Prostate gland (tissue), 2 donors: ENCODE results near the gene MYD88. TPM values are rescaled to one million over a fixed set of nuclear protein-coding genes. Genes with fewer than 3 reads are reported as not detected.

Experiments used
- DNase-seq: peaks from one replicate; pipeline ENCODE4 v3.0.0-alpha.2; 2019; ENCODE audit warnings: low spot score
- H3K27ac ChIP-seq, 2 donors: fragments of 200-600 bp; sonication (generic); 2 replicates each; pipeline ENCODE4 v1.5.1; 2017 to 2019
- H3K27me3 ChIP-seq: fragments of 200-600 bp; sonication (generic); replicated peaks from 2 replicates; pipeline ENCODE4 v1.5.1; 2019; ENCODE audit not compliant: insufficient read depth
- H3K36me3 ChIP-seq, 2 donors: fragments of 200-600 bp; sonication (generic); 1 replicate in 1 of 2; 2 replicates in 1 of 2; pipeline versions ENCODE4 v1.5.1 to v1.8.1; 2017 to 2019
- H3K4me1 ChIP-seq: fragments of 200-600 bp; sonication (generic); replicated peaks from 2 replicates; pipeline ENCODE4 v1.5.1; 2019
- H3K4me3 ChIP-seq, 2 donors: fragments of 200-600 bp; sonication (generic); 2 replicates each; pipeline ENCODE4 v1.5.1; 2017 to 2019
- H3K9me3 ChIP-seq: fragments of 200-600 bp; sonication (generic); 2 replicates; pipeline ENCODE4 v1.5.1; 2017
- CTCF ChIP-seq, 4 experiments: fragments of 200-600 bp in 2 of 4; fragments of 450-650 bp in 2 of 4; sonication (generic) in 2 of 4; IDR thresholded peaks; 1 replicate in 3 of 4; 2 replicates in 1 of 4; pipeline ENCODE4 v1.5.1; 2016 to 2019; ENCODE audit warnings: antibody characterized with exemption in 4 of 4, mild to moderate bottlenecking in 2 of 4, moderate library complexity in 2 of 4
- POLR2A ChIP-seq: fragments of 450-650 bp; IDR thresholded peaks from one replicate; pipeline ENCODE4 v1.6.1; 2016; ENCODE audit warnings: antibody characterized with exemption, mild to moderate bottlenecking
- POLR2AphosphoS5 ChIP-seq: sonication (generic); formaldehyde crosslinking; IDR thresholded peaks from one replicate; pipeline ENCODE4 v1.6.1; 2017; ENCODE audit warnings: antibody characterized with exemption
- WGBS: methylation state at CpG from one replicate; pipeline ENCODE4 v1.1.5; 2018; 5-methylcytosine and 5-hydroxymethylcytosine counted together
- intact Hi-C: fragments of 100-400 bp; cut with DNase I; formaldehyde crosslinking; loops from one replicate; pipeline ENCODE4 v1.14.2; 2022
- total RNA-seq, 2 donors: library from RNA; depleted of rRNA; stranded (reverse); fragments of >200 nt; gene quantifications; one replicate each; pipeline ENCODE4 v1.1.0, GENCODE V29; 2016

The MYD88 gene
- total RNA-seq, 2 donors from 2014 or later, result 21.4 to 30.8 TPM

- DNase-seq, result no peak
- no peaks in the 10 kb centered on the region for H3K27me3 ChIP-seq
- no peaks in the 10 kb centered on the region for H3K4me1 ChIP-seq
- no peak overlapping the region for H3K4me3 ChIP-seq
- no peak overlapping the region for H3K27ac ChIP-seq
- TF ChIP-seq POLR2AphosphoS5 (no peak), CTCF (IDR thresholded peaks at IDR 0.05) (no peak), POLR2A (no peak)
- WGBS, result 77% methylated on average over 9 of the region's 9 CpGs
- no peaks in the 10 kb centered on the region for H3K36me3 ChIP-seq
- intact Hi-C loops, result loop anchor here (5.0 kb wide), 1 partner anchor 231 kb away; the partner anchor contains the start of gene XYLB
- no peaks in the 10 kb centered on the region for H3K9me3 ChIP-seq
These were observed 22.6 kb upstream of the MYD88 start for GRCh38 chr3:38115645-38116427.

- Histone ChIP-seq H3K4me1 (no peaks in the 10 kb centered on the region), H3K36me3 (no peaks in the 10 kb centered on the region), H3K27ac (no peak overlapping the region), H3K4me3 (no peak overlapping the region), H3K27me3 (no peaks in the 10 kb centered on the region), H3K9me3 (no peaks in the 10 kb centered on the region)
- DNase-seq, result no peak
- WGBS, result 84% methylated on average over 12 of the region's 12 CpGs
- intact Hi-C loops, result loop anchor here (5.0 kb wide), 1 partner anchor 231 kb away; the partner anchor contains the start of gene XYLB
- TF ChIP-seq POLR2AphosphoS5 (no peak), POLR2A (no peak), CTCF (IDR thresholded peaks at IDR 0.05) (no peak)
These were observed 21.8 kb upstream of the MYD88 start for GRCh38 chr3:38116471-38117162.

- no peak for TF ChIP-seq POLR2A
- no peak for TF ChIP-seq CTCF (IDR thresholded peaks at IDR 0.05)
- no peak for TF ChIP-seq POLR2AphosphoS5
- intact Hi-C loops, result loop anchor here (5.0 kb wide), 1 partner anchor 230 kb away; the partner anchor contains the start of gene XYLB
These were observed 21.2 kb upstream of the MYD88 start for GRCh38 chr3:38117163-38117716.

DNA sequence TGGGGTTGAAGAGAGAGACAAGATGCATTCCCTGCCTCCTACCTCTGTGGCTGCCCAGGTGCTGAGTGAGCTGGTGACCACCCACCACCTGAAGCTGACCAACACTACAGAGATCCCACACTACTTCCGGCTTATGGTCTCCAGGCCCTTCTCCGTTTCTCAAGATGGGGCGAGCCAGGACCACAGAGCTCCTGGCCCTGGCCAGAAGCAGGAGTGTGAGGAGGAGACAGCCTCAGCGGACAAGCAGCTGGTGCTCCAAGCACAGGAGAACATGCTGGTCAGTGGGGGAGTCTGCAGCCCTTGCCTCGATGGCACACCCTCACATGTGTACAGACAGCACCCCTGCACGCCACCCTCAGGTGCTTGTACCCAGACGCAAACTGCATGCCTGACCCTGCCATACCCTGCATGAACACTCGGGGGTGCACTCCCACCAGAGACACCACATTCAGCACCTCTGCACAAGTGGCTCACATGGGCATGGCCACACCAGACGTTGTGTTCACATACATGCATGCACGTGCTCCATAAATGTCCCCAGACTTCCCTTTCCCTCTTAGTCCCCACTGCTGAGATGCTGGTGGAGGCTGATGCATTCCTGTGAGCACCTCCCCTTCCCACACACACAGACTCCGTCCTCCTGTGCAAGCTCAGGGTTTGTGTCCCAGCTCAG lies 20.6 kb upstream of the MYD88 start:
- Histone ChIP-seq H3K36me3 (peaks cover 0 to 11% of the 10 kb centered on the region in 2 donors), H3K4me1 (no peaks in the 10 kb centered on the region), H3K9me3 (no peaks in the 10 kb centered on the region), H3K4me3 (no peak overlapping the region), H3K27ac (no peak overlapping the region), H3K27me3 (no peaks in the 10 kb centered on the region)
- peak; percentile 60 for DNase-seq
- intact Hi-C loops, result loop anchor here (5.0 kb wide), 1 partner anchor 229 kb away; the partner anchor contains the start of gene XYLB
- WGBS, result 52% methylated on average over 11 of the region's 11 CpGs
- TF ChIP-seq POLR2A (no peak), POLR2AphosphoS5 (peak; percentile 29), CTCF (IDR thresholded peaks at IDR 0.05) (peak in 3 of 4 experiments; percentile 64 to 89 (median 64))

More at GRCh38 chr3:38117163-38117716, 21.2 kb upstream of the MYD88 start:
- no peak for DNase-seq
- WGBS, result 74% methylated on average over 10 of the region's 10 CpGs
- Histone ChIP-seq H3K27ac (no peak overlapping the region), H3K27me3 (no peaks in the 10 kb centered on the region), H3K36me3 (peaks cover 0 to 6% of the 10 kb centered on the region in 2 donors), H3K9me3 (no peaks in the 10 kb centered on the region), H3K4me3 (no peak overlapping the region), H3K4me1 (no peaks in the 10 kb centered on the region)
